ENCODE results near the gene LPAR1.

Gene LPAR1

GRCh38 chr9:110877374-110877773, 160.9 kb downstream of the LPAR1 start:
- Histone ChIP-seq H3K27me3 (ENCODE audit: low read depth, low read length) (no peaks in the 10 kb centered on the region; the same call in 1 of the 2 replicates), H3K36me3 (replicated peaks; ENCODE audit: low read depth, low read length) (no peaks in the 10 kb centered on the region), H3K9ac (ENCODE audit: low read length) (no peak overlapping the region), H3K9me3 (ENCODE audit: insufficient read depth, low read length) (no peaks in the 10 kb centered on the region), H3K4me3 (ENCODE audit: low read length) (no peak overlapping the region), H3K27ac (ENCODE audit: low read length) (no peak overlapping the region), H4K20me1 (ENCODE audit: insufficient read depth, low read length) (no peaks in the 10 kb centered on the region), H3K79me2 (ENCODE audit: low read length) (no peaks in the 10 kb centered on the region), H3K4me1 (ENCODE audit: low read length) (no peaks in the 10 kb centered on the region), H3K4me2 (ENCODE audit: low read length) (no peak overlapping the region), H2AFZ (ENCODE audit: low read depth, low read length) (no peak overlapping the region)
- TF ChIP-seq EZH2phosphoT487 (IDR thresholded peaks at IDR 0.05; ENCODE audit: low read depth): no peak

DNA sequence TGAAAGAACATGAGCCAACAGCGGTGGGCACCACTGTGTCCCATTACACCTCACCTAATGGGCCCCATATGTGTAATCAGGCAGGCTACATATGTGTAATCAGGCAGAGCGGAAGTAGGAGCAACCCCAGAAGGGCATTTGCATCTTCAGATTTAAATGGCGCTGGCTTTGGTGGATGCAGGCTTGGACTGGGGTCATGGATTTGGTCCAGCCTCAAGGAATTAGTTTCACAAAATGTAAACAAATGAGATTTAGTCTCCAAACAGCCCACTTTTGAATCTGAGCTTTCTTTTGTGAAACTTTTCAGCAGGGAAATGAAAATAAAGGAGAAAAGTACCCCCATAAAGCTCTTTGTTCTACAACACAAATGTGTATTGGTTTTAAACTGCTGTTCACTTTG, 161.3 kb downstream of the LPAR1 start:
- Histone ChIP-seq H3K27ac (ENCODE audit: low read length) (no peak overlapping the region), H3K9ac (ENCODE audit: low read length) (no peak overlapping the region), H3K79me2 (ENCODE audit: low read length) (no peaks in the 10 kb centered on the region), H3K4me3 (ENCODE audit: low read length) (no peak overlapping the region), H3K9me3 (ENCODE audit: insufficient read depth, low read length) (no peaks in the 10 kb centered on the region), H3K36me3 (replicated peaks; ENCODE audit: low read depth, low read length) (no peaks in the 10 kb centered on the region), H4K20me1 (ENCODE audit: insufficient read depth, low read length) (no peaks in the 10 kb centered on the region), H3K4me1 (ENCODE audit: low read length) (no peaks in the 10 kb centered on the region), H2AFZ (ENCODE audit: low read depth, low read length) (no peak overlapping the region), H3K27me3 (ENCODE audit: low read depth, low read length) (no peaks in the 10 kb centered on the region; the same call in 1 of the 2 replicates), H3K4me2 (ENCODE audit: low read length) (no peak overlapping the region)
- no peak for TF ChIP-seq CTCF (IDR thresholded peaks at IDR 0.05; ENCODE audit: low read depth, low read length)
- no peak for TF ChIP-seq EZH2phosphoT487 (IDR thresholded peaks at IDR 0.05; ENCODE audit: low read depth)

DNA sequence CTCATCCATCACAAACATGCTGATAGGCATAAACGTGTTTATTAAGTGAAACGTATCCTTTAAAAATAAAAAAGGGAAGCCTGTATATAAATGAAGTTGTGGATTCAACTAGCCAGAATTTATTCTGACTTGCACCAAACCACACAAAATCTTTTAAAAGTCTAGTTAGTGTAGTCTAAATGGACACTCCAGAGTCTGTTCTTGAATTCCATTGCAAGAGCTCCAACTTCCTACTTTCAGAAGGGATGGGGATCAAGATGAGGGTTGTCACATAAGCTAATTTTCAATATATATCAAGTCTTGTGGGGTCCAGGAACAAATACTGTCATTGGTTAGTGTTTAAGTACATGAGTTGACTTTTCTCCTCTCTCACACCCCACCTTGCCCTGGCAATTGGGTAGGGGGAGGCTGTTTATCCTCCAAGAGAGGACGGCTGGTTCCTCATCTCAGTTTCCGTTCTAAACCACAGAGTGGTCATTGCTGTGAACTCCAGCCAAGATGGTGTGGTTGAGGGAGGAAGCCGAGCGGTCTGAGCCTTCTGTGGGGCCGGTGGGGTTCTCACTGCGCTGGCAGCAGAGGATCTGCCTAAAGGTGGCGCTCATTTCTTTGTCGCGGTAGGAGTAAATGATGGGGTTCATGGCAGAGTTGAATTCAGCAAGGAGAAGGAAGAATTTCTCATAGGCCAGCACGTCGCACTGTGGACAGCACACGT, 163.2 kb downstream of the LPAR1 start:
- no peak for TF ChIP-seq EZH2phosphoT487 (IDR thresholded peaks at IDR 0.05; ENCODE audit: low read depth)
- no peak; the same call in 1 of the 2 replicates for TF ChIP-seq CTCF (IDR thresholded peaks at IDR 0.05; ENCODE audit: low read depth, low read length)
- no peak overlapping the region for H3K27ac ChIP-seq (ENCODE audit: low read length)
- H3K36me3 ChIP-seq (replicated peaks; ENCODE audit: low read depth, low read length): no peaks in the 10 kb centered on the region
- no peak overlapping the region for H2AFZ ChIP-seq (ENCODE audit: low read depth, low read length)
- no peaks in the 10 kb centered on the region; the same call in 1 of the 2 replicates for H3K27me3 ChIP-seq (ENCODE audit: low read depth, low read length)
- no peak overlapping the region for H3K9ac ChIP-seq (ENCODE audit: low read length)
- no peaks in the 10 kb centered on the region for H3K79me2 ChIP-seq (ENCODE audit: low read length)
- no peak overlapping the region for H3K4me3 ChIP-seq (ENCODE audit: low read length)
- H3K4me1 ChIP-seq (ENCODE audit: low read length): no peaks in the 10 kb centered on the region
- no peaks in the 10 kb centered on the region for H3K9me3 ChIP-seq (ENCODE audit: insufficient read depth, low read length)
- no peaks in the 10 kb centered on the region for H4K20me1 ChIP-seq (ENCODE audit: insufficient read depth, low read length)
- no peak overlapping the region for H3K4me2 ChIP-seq (ENCODE audit: low read length)

DNA sequence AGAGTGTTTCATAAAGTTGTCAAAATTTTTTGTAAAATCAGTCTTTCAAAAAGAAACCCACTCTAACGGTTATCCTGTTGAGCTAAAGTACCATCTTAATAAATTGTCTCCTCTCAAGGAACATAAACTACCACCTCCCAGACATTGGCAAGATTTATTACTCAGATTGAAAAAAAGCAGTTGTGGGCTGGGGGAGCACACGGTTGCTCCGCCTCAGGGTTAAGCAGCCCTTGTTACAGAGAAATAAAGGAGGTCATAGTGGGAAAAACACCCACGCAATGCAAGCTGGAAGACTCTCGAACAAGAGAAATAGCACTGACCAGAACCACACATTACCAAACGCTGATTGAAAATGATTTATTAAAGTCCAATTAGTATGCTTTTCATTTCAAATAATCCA, 165.3 kb downstream of the LPAR1 start:
- no peak overlapping the region for H3K4me2 ChIP-seq (ENCODE audit: low read length)
- no peaks in the 10 kb centered on the region for H3K79me2 ChIP-seq (ENCODE audit: low read length)
- no peak overlapping the region for H3K4me3 ChIP-seq (ENCODE audit: low read length)
- no peak overlapping the region for H3K9ac ChIP-seq (ENCODE audit: low read length)
- no peak overlapping the region for H3K27ac ChIP-seq (ENCODE audit: low read length)
- no peaks in the 10 kb centered on the region for H3K4me1 ChIP-seq (ENCODE audit: low read length)
- no peaks in the 10 kb centered on the region for H3K9me3 ChIP-seq (ENCODE audit: insufficient read depth, low read length)
- no peaks in the 10 kb centered on the region for H4K20me1 ChIP-seq (ENCODE audit: insufficient read depth, low read length)
- no peaks in the 10 kb centered on the region for H3K27me3 ChIP-seq (ENCODE audit: low read depth, low read length)
- TF ChIP-seq EZH2phosphoT487 (IDR thresholded peaks at IDR 0.05; ENCODE audit: low read depth) (no peak), CTCF (IDR thresholded peaks at IDR 0.05; ENCODE audit: low read depth, low read length) (no peak)
- no peak overlapping the region for H2AFZ ChIP-seq (ENCODE audit: low read depth, low read length)
- H3K36me3 ChIP-seq (replicated peaks; ENCODE audit: low read depth, low read length): no peaks in the 10 kb centered on the region
